Measurements from ENCODE around the gene UMAD1. TPM values are rescaled to one million over a fixed set of nuclear protein-coding genes. Genes with fewer than 3 reads are reported as not detected.

The UMAD1 gene
- total RNA-seq, 1 donor from 2014 or later, result 12.8 TPM

GRCh38 chr7:7688310-7688709 lies 47.8 kb downstream of the UMAD1 start:
- Mint-ChIP-seq H3K4me1 (ENCODE audit: low read depth) (peaks cover 11% of the 10 kb centered on the region), H3K9me3 (ENCODE audit: low read depth) (no peaks in the 10 kb centered on the region), H3K36me3 (ENCODE audit: insufficient read depth) (no peaks in the 10 kb centered on the region), H3K27ac (no peak overlapping the region), H3K27me3 (no peaks in the 10 kb centered on the region), H3K4me3 (ENCODE audit: low read depth) (no peak overlapping the region)
- DNase-seq (ENCODE audit: low spot score, unreplicated experiment), result no peak
- no peak for TF ChIP-seq CTCF (IDR thresholded peaks at IDR 0.05; ENCODE audit: unreplicated experiment)

GRCh38 chr7:7688956-7689355 lies 48.4 kb downstream of the UMAD1 start:
- Mint-ChIP-seq H3K27me3 (no peaks in the 10 kb centered on the region), H3K9me3 (ENCODE audit: low read depth) (no peaks in the 10 kb centered on the region), H3K4me1 (ENCODE audit: low read depth) (peaks cover 11% of the 10 kb centered on the region), H3K4me3 (ENCODE audit: low read depth) (no peak overlapping the region), H3K36me3 (ENCODE audit: insufficient read depth) (no peaks in the 10 kb centered on the region), H3K27ac (no peak overlapping the region)
- TF ChIP-seq CTCF (IDR thresholded peaks at IDR 0.05; ENCODE audit: unreplicated experiment), result no peak
- no peak for DNase-seq (ENCODE audit: low spot score, unreplicated experiment)

- H3K4me3 Mint-ChIP-seq (ENCODE audit: low read depth), result no peak overlapping the region
- no peak overlapping the region for H3K27ac Mint-ChIP-seq
- H3K9me3 Mint-ChIP-seq (ENCODE audit: low read depth), result peaks cover 6% of the 10 kb centered on the region
- peaks cover 2% of the 10 kb centered on the region for H3K36me3 Mint-ChIP-seq (ENCODE audit: insufficient read depth)
- TF ChIP-seq CTCF (IDR thresholded peaks at IDR 0.05; ENCODE audit: unreplicated experiment), result no peak
- no peaks in the 10 kb centered on the region for H3K27me3 Mint-ChIP-seq
- DNase-seq (ENCODE audit: low spot score, unreplicated experiment), result no peak
- peaks cover 13% of the 10 kb centered on the region for H3K4me1 Mint-ChIP-seq (ENCODE audit: low read depth)
Observed at GRCh38 chr7:7693881-7694280, 53.3 kb downstream of the UMAD1 start.

DNA sequence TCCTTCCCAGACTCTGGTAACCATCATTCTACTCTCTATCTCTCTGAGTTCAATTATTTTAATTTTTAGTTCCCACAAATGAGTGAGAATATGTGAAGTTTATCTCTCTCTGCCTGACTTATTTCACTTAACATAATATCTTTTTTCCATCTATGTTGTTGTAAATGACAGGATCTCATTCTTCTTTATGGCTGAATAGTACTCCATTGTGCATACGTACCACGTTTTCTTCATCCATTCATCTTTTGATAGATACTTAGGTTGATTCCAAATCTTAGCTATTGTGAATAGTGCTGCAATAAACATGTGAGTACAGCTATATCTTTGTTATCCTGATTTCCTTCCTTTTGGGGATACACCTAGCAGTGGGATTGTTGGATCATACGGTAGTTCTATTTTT lies 54.0 kb downstream of the UMAD1 start:
- no peak overlapping the region for H3K4me3 Mint-ChIP-seq (ENCODE audit: low read depth)
- H3K27me3 Mint-ChIP-seq, result no peaks in the 10 kb centered on the region
- TF ChIP-seq CTCF (IDR thresholded peaks at IDR 0.05; ENCODE audit: unreplicated experiment), result no peak
- no peak for DNase-seq (ENCODE audit: low spot score, unreplicated experiment)
- H3K4me1 Mint-ChIP-seq (ENCODE audit: low read depth), result peaks cover 13% of the 10 kb centered on the region
- H3K9me3 Mint-ChIP-seq (ENCODE audit: low read depth), result peaks cover 6% of the 10 kb centered on the region
- H3K36me3 Mint-ChIP-seq (ENCODE audit: insufficient read depth), result peaks cover 2% of the 10 kb centered on the region
- no peak overlapping the region for H3K27ac Mint-ChIP-seq

- Mint-ChIP-seq H3K27me3 (no peaks in the 10 kb centered on the region), H3K27ac (peak overlapping the region; percentile 1), H3K36me3 (ENCODE audit: insufficient read depth) (peaks cover 2% of the 10 kb centered on the region), H3K9me3 (ENCODE audit: low read depth) (peaks cover 6% of the 10 kb centered on the region), H3K4me3 (ENCODE audit: low read depth) (no peak overlapping the region), H3K4me1 (ENCODE audit: low read depth) (peaks cover 13% of the 10 kb centered on the region)
- TF ChIP-seq CTCF (IDR thresholded peaks at IDR 0.05; ENCODE audit: unreplicated experiment), result no peak
- no peak for DNase-seq (ENCODE audit: low spot score, unreplicated experiment)
Observed at GRCh38 chr7:7695111-7695817, 54.7 kb downstream of the UMAD1 start.
